GM12872 (cell line): ENCODE measurements around the gene VMAC.

ENCODE experiments used
- CTCF ChIP-seq: IDR thresholded peaks from 3 replicates; pipeline ENCODE4 v1.5.1; 2011; ENCODE audit warnings: low read depth, mild to moderate bottlenecking, low read length, moderate library complexity; ENCODE audit not compliant: insufficient read depth

VMAC gene

GRCh38 chr19:5956323-5956722 lies 51.7 kb downstream of the VMAC start:
- no peak for TF ChIP-seq CTCF

DNA sequence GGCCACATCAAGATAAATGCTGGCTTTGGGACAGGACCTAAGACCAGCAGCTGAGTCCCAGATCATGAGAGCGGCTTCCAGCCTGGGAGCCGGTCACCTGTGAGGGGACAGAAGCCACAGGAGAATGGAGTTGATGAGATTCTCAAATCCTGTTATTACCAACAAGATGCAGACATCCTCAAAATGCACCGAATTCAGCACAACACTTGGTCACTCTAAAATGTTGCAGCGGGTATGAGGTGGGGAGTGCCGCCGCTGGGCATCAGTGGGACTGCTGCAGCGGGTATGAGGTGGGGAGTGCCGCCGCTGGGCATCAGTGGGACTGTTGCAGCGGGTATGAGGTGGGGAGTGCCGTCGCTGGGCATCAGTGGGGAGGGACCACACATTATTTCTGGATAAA lies 52.1 kb downstream of the VMAC start:
- no peak for TF ChIP-seq CTCF

DNA sequence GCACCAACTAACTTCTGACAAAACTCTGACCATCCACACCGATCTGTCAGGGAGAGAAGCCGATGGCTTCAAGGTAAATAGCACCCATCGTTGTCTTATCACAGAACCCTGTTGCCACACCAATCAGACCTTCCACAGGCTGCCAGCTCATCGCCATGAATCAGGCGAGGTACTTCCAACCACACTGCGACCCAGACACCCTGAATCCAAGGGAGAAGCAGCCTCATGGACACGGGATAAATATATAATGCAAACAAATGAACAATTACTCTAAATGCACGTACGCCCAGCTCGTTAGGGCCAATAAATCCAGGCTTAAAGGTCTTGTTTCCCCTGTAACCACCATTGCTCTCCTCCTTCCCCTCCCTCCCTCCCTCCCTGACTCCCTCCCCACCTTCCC lies 52.5 kb downstream of the VMAC start:
- no peak for TF ChIP-seq CTCF

- TF ChIP-seq CTCF = no peak
Measured at GRCh38 chr19:5958074-5958850, 53.6 kb downstream of the VMAC start.

DNA sequence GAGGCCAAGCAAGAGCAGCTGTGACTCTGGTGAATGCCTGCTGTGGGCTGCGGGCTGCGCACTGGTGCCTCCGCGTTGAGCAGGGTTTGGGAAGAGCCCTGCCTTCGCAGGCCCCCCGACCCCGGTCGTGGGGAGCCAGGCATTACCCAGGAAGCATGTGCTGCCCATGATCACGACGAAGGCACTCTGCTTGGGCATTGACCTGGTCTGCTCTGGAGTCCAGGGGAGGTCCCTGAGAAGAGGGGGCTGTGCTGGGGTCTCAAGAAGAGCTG lies 54.1 kb downstream of the VMAC start:
- no peak for TF ChIP-seq CTCF

- no peak for TF ChIP-seq CTCF
Measured at GRCh38 chr19:5959260-5960004, 54.8 kb downstream of the VMAC start.
